Stimulated activated CD4-positive, alpha-beta T cell treated with anti-CD3 and anti-CD28 coated beads, Interleukin-1b, Interleukin-23, amount 100 ng/mL, for 1 hour (primary cell): ENCODE results near the gene BICDL1.

Experiments used
- DNase-seq, 2 donors: peaks; one replicate each; pipeline ENCODE4 v3.0.0-alpha.2; 2020; ENCODE audit warnings: low read depth in 2 of 2

The BICDL1 gene

GRCh38 chr12:120125792-120126634 lies 137.0 kb downstream of the BICDL1 start:
- DNase-seq = no peak

DNA sequence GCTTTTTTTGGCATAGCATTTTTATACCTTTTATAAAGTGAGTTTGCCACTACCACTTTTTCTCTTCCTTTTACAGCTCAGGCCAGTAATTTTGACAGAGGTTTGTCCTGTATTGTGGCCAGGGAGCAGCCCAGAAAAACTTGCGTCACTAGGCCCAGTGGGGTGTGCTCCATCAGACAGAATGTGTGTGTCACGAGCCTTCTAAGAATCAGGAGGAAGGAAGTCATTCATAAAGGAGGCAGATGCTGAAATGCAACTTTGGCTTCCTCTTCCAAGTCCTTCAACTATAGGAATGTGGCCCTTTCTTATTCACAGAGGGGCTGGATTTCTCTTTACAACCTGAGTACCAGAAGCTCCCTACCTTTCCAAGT lies 137.6 kb downstream of the BICDL1 start:
- no peak for DNase-seq

DNA sequence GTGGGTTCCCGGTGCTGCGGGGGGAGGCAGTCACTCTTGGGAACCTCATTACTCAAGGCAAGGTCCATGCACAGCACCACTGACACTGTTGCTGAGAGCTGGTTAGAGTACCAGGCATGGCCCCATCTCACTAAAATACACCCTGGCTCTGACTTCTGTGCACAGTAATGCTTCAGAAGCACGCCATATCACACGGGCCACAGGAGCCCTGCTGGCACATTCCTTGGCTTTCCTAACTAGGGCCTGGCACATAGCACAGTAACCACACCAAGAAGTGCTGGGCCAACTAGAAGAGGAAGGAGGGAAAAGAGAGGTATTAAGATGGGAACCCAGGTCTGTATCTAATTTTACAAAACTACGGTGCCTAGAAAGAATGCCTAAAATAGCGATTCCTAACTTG lies 141.0 kb downstream of the BICDL1 start:
- no peak for DNase-seq

GRCh38 chr12:120131116-120131515 lies 142.1 kb downstream of the BICDL1 start:
- DNase-seq = no peak

- no peak for DNase-seq
Observed at GRCh38 chr12:120132054-120132836, 143.2 kb downstream of the BICDL1 start.

- no peak for DNase-seq
Observed at GRCh38 chr12:120132863-120133385, 143.9 kb downstream of the BICDL1 start.

GRCh38 chr12:120134307-120134980 lies 145.4 kb downstream of the BICDL1 start:
- DNase-seq = no peak

GRCh38 chr12:120136093-120136770 lies 147.2 kb downstream of the BICDL1 start:
- no peak for DNase-seq

- DNase-seq = no peak
Observed at GRCh38 chr12:120137833-120138232, 148.8 kb downstream of the BICDL1 start.

DNA sequence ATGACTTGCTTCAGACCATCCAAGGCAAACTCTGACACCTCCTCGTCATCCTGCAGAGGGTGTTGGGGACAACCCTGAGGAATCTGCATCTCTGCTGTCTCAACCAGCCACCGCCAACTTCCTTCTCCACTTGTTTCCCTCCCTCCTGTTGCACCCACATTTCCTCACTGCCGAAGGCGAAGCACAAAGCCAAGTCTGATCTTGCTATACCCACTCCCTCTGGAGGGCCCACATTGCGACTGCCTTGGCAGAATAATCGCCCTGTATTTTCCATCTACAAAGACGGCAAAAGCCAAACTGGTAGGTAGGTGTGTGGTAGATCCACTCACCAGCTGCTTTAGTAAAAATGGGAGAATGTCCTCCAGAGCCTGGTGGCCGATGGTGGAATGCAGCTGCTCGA lies 149.3 kb downstream of the BICDL1 start:
- DNase-seq = no peak

GRCh38 chr12:120139958-120140357 lies 150.9 kb downstream of the BICDL1 start:
- DNase-seq = no peak

DNA sequence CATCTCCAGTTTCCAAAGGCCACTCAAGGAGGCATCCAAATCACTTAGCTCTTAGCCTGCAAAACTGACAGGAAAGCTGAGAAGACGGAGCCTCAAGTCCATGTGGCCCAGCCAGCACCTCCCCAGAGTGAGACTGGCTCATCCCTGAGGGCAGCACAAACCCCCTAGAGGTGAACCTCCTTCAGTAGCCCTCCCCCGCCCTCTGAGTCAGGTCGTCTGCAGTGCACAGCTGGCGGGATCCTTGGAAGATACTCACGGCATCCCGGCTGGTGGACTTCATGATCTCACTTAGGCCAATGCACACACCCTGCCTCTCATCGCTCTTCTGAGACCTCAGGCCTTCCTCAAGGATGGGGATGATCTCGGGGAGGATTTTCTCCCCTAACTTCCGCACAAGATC lies 151.6 kb downstream of the BICDL1 start:
- DNase-seq = no peak

DNA sequence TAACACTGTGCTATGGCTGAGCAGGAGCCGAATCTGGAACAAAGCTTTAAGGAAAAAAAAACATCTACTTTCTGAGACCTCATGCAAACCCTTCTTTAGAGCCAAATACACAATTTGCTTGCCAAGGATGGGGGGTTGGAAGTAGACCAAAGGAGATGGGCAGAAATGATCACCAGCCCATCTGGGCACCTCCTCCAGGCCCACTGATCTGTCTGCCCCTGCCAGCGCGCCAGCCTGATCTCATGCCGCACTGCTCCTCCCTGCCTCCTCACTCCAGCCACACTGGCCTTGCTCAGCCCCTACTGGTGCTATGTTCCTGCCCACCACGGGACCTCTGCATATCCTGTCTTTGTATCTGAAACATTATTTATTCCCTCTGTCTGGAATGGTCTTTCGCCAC lies 152.3 kb downstream of the BICDL1 start:
- no peak for DNase-seq

GRCh38 chr12:120142231-120142877 lies 153.3 kb downstream of the BICDL1 start:
- no peak for DNase-seq
